ENCODE measurements around the gene UQCC3. TPM values are rescaled to one million over a fixed set of nuclear protein-coding genes. Genes with fewer than 3 reads are reported as not detected.

Gene UQCC3
- total RNA-seq, 2 donors from 2014 or later = 13.9 to 23.2 TPM

DNA sequence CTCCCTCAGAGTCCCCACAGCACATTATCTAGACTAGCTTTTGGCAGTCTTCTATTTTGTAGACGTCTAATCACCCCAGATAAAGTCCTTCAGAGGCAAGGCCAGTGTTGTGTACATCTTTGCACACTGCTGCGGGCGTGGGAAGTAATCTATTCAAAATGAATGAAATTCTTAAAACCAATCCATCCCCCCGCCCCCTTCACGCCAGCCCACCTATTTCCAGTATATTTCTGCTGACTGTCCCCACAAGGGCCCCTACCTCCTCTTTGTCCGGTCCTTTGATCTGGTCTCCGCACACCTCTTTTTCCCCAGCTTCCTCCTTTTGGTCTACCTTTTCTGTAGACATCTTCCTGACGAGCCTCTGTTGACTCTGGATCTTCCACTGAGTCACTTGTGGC lies 35.4 kb downstream of the UQCC3 start:
- Histone ChIP-seq H3K9ac (ENCODE audit: low read depth in 2 of 2, low read length in 2 of 2) (peak overlapping the region; percentile 64 to 95), H3K4me1 (peaks cover 8% of the 10 kb centered on the region), H3K4me3 (peak overlapping the region; percentile 71), H3K9me3 (no peaks in the 10 kb centered on the region), H3K27ac (peak overlapping the region; percentile 82), H3K27me3 (no peaks in the 10 kb centered on the region), H3K36me3 (no peaks in the 10 kb centered on the region)
- intact Hi-C loops (cut with DNase I) = no loop called here
- TF ChIP-seq, protein P1, sequence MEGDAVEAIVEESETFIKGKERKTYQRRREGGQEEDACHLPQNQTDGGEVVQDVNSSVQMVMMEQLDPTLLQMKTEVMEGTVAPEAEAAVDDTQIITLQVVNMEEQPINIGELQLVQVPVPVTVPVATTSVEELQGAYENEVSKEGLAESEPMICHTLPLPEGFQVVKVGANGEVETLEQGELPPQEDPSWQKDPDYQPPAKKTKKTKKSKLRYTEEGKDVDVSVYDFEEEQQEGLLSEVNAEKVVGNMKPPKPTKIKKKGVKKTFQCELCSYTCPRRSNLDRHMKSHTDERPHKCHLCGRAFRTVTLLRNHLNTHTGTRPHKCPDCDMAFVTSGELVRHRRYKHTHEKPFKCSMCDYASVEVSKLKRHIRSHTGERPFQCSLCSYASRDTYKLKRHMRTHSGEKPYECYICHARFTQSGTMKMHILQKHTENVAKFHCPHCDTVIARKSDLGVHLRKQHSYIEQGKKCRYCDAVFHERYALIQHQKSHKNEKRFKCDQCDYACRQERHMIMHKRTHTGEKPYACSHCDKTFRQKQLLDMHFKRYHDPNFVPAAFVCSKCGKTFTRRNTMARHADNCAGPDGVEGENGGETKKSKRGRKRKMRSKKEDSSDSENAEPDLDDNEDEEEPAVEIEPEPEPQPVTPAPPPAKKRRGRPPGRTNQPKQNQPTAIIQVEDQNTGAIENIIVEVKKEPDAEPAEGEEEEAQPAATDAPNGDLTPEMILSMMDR (IDR thresholded peaks at IDR 0.05) = no peak
- DNase-seq = no peak

DNA sequence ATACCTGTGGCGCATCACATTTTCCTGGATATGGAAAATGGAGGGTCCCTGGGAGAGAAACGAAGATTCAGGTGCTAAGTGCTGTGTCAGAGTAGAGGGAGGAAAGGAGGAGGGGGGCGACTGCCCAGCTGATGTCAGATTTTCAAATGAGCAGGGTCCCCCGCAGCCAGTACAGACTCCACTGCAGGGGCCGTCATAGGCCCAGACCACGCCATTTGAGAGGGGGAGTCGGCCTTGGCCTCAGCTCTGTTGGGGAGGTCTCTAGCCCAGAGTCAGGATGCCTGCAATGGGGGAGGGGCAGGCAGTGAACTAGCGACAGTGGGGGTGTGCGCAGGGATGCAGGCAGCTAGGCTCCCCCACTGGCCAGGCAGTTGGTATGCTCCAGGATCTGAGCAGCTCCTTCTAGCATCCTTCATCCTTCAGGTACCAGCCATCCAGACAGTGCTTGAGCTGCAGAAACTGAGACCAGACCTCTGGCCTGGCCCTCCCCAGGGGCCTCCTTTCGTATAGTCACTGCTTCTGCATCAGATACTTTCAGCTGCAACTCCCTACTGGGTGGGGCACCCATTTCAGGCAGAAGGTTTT lies 35.9 kb downstream of the UQCC3 start, which contains the start of the genes BSCL2 and GNG3:
TSS of gene BSCL2 (minus strand) at position 148 of the 585 bp plus-strand sequence. CDS start 229 bp downstream, outside the sequence.
TSS of gene GNG3 (plus strand) at position 400 of the 585 bp plus-strand sequence. CDS start 620 bp downstream, outside the sequence.
- H3K27ac ChIP-seq = peak within 1 kb of the TSS; percentile 91
- H3K4me1 ChIP-seq = peaks cover 8% of the 10 kb centered on the region
- peak within 1 kb of the TSS; percentile 75 to 95 for H3K9ac ChIP-seq (ENCODE audit: low read depth in 2 of 2, low read length in 2 of 2)
- no peaks in the 10 kb centered on the region for H3K9me3 ChIP-seq
- TF ChIP-seq, protein P1 (IDR thresholded peaks at IDR 0.05) = no peak
- no peaks in the 10 kb centered on the region for H3K27me3 ChIP-seq
- no peaks in the 10 kb centered on the region for H3K36me3 ChIP-seq
- DNase-seq = no peak
- intact Hi-C loops (cut with DNase I) = no loop called here
- H3K4me3 ChIP-seq = peak within 1 kb of the TSS; percentile 71

DNA sequence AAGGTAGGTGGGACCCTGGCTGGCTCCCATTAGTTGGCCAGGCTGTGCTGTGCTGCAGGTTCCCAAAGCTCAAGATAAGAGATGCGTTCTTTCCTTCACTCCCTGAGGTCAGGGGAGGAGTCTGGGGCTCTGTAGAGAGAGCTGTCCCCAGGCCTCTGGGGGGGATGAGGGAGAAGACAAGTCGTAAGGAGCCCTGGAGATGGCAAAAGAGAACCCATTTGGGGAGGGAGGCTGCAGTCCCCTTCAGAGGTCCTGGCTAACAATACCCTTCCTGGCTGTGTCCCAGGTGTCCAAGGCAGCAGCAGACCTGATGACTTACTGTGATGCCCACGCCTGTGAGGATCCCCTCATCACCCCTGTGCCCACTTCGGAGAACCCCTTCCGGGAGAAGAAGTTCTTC lies 36.9 kb downstream of the UQCC3 start:
- Histone ChIP-seq H3K27ac (peak overlapping the region; percentile 91), H3K4me3 (peak overlapping the region; percentile 49), H3K27me3 (no peaks in the 10 kb centered on the region), H3K4me1 (peaks cover 8% of the 10 kb centered on the region), H3K9me3 (no peaks in the 10 kb centered on the region), H3K36me3 (no peaks in the 10 kb centered on the region), H3K9ac (ENCODE audit: low read depth in 2 of 2, low read length in 2 of 2) (peak overlapping the region; percentile 75 to 95)
- intact Hi-C loops (cut with DNase I) = no loop called here
- TF ChIP-seq, protein P1 (IDR thresholded peaks at IDR 0.05) = no peak
- DNase-seq = no peak

DNA sequence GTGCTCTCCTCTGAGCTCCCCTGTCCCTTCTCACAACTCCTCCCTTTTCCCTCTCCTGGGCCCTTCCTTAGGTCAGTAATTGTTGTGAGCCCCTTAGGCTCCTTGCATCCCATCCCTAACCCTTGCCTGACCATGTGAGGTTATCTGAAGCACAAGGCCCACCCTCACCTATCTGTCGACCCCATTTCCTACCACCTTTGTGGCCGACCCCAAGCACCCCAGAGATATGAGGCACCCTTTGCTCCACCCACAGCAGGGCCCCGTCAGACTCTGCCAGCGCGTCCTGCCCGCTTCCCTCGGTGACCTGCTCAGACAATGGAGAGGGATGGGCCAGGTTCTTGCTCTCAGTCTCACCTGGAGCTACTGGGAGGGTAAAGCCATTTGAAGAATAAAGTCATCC lies 37.3 kb downstream of the UQCC3 start:
- Histone ChIP-seq H3K9me3 (no peaks in the 10 kb centered on the region), H3K4me1 (peaks cover 8% of the 10 kb centered on the region), H3K4me3 (peak overlapping the region; percentile 49), H3K27ac (peak overlapping the region; percentile 91), H3K36me3 (no peaks in the 10 kb centered on the region), H3K27me3 (no peaks in the 10 kb centered on the region), H3K9ac (ENCODE audit: low read depth in 2 of 2, low read length in 2 of 2) (peak overlapping the region; percentile 75 to 95)
- intact Hi-C loops (cut with DNase I) = no loop called here
- peak; percentile 59 for DNase-seq
- TF ChIP-seq, protein P1 (IDR thresholded peaks at IDR 0.05) = no peak

DNA sequence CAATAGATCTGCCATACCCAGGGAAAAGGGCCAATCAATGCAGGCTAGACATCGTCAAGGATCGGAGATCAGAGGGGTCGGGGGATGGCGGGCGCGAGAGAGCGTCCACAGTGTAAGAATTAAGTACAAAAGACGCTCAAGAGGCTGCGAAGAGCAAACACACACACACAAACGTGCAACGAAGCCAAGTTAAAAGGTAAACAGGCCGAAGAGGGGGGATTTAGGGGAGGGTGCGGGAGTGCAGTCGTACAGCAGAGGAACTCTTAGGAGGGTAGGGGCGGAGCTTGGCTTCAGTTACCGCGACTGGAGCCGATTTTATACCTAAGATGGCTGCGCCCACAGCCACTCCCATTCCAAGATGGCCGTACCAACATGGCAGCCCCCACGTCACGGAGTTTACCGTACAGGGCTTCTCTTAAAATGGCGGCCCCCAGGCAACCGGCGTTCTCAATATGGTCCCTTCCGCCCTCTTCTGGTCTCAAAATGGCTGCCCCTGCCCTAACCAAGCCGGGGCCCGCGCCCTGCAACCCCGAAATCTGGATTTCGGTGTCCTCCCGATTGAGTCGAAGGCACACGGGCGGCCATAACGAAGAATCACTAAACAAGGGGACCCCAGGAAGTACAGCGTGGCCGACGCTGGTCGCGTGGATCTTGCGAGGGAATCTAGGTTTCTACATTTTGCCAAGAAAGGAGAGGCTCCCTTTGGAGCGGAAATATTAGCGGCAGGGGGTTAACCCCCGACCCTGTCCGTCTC lies 38.0 kb downstream of the UQCC3 start:
- H3K36me3 ChIP-seq = no peaks in the 10 kb centered on the region
- H3K4me1 ChIP-seq = peaks cover 8% of the 10 kb centered on the region
- intact Hi-C loops (cut with DNase I) = no loop called here

More for the DNA sequence above, 38.0 kb downstream of the UQCC3 start:
- H3K9me3 ChIP-seq = no peaks in the 10 kb centered on the region
- TF ChIP-seq, protein P1 (IDR thresholded peaks at IDR 0.05) = no peak
- peak overlapping the region; percentile 49 for H3K4me3 ChIP-seq
- DNase-seq = peak; percentile 97
- H3K27ac ChIP-seq = peak overlapping the region; percentile 91
- H3K9ac ChIP-seq (ENCODE audit: low read depth in 2 of 2, low read length in 2 of 2) = peak overlapping the region; percentile 75 to 95
- H3K27me3 ChIP-seq = no peaks in the 10 kb centered on the region
